Measurements from ENCODE around the gene ROBO3. TPM values are rescaled to one million over a fixed set of nuclear protein-coding genes. Genes with fewer than 3 reads are reported as not detected.
A peak's percentile ranks its signal among the peaks of the same experiment; 100 is the strongest.

The ROBO3 gene
- total RNA-seq, 1 donor from 2014 or later = 14.7 TPM

DNA sequence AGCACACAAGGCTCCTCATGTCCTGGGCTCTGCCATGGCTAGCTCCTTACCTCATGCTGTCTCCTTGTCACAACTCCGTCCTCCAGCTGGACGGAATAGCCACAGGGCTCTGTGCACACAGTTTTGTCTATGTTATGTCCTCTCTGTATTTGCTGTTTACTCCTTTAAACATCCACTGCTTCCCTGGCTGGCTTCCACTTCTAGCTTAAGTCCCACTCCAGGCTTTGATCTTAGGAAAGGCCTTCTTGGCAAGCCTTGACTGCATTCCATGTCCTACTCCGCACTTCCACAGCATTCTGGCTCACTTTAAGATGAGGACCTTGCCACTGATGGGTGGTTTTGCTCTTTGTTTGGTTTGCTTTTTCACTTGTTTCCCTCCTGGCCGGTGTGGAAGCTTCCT, 22.9 kb upstream of the ROBO3 start:
- DNase-seq (ENCODE audit: low read depth in 2 of 2) = no peak

DNA sequence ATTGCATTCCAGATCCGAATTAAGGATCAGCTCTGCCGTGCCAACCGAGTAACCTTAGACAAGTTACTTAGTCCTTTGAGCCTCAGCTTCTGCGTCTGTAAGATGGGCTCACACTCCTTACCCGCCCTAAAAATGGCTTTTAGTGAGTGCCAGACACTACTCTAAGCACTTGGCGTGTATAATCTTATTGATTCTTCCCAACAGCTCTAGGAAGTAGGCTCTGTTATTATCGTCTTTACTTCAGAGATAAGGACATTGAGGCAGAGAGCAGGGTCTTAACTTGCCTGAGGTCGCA, 21.7 kb upstream of the ROBO3 start:
- DNase-seq (ENCODE audit: low read depth in 2 of 2) = no peak

DNA sequence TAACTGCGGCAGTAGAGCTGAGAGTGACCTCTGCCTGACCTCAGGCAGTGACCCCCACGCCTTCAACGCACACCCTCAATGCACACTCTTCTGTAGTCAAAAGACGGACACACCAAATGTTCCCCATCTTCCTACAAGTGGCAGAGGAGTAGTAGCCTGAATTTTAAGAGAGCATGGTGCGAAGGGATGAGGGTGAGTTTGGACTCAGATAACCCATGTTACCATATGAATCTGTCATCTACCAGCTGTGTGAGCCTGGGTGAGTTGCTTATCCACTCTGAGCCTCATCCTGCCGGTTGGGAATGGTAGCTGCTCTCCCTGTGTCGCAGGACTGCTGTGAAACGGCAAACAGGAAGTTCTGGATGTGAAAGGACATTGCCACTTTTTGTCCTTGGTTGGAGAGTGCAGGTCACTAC, 20.6 kb upstream of the ROBO3 start:
- DNase-seq (ENCODE audit: low read depth in 2 of 2) = no peak

DNA sequence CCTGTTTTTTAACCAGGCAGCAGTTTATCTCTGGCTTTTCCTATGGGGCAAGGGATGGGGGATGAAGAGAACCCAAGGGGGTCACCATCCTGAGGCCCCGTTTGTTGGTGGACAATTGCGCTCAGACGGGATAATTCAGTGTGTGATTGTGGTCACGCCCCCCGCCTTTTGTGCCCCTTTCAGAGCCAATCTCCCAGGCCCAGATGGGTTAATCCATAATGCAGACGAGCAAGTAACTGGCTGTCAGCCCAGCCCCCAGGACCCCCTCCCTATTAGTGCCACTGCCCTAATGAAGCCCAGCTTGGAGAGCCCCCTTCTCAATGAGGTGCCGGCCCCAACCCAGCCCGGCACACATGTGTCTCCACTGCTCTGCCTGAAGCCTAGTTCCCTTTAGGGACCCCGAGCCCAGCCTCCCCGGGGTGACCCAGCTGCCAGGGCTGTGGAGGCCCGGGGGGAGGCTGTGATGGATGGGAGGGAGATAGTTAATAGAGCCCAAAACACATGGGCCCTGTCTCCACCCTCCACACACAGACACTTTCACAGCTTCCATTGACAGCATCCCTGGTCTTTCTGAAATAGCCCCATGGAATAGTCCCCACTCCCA, 19.1 kb upstream of the ROBO3 start:
- DNase-seq (ENCODE audit: low read depth in 2 of 2) = no peak

DNA sequence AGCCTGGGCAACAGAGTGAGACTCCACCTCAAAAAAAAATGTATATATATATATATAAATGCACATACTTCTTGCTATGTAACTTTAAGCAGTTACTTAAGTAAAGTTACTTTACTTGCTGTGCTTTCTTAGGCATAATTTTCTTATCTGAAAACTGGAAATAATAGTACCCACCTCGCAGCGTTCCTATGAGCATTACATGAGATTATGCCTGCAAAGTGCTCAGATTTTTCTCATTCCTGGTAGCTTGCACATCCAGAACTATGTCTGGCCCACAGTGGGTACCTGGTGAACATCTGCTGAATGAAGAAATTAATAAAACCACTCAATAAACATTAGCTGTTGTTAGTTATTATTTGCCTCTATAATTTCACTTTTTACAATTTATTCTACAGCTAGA, 6.1 kb upstream of the ROBO3 start:
- DNase-seq (ENCODE audit: low read depth in 2 of 2) = no peak

DNA sequence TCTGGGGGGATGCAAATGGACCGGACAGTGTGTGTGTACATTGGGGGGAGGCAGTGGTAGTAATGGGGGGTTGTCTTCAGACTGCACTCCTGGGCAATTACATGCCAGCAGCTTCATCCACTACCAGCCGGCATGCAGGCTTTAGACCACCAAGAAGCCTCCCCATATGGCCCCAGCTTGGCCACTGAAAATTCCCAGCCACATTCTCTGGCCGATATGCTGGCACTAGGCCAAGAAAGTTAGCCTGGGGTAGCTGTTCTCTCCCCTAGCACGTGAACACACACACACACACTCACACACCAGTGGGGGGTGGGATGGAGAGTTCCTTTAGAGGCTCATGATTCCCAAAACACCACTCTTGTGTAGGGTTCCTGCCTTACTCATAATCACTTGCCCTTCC, 3.6 kb upstream of the ROBO3 start:
- no peak for DNase-seq (ENCODE audit: low read depth in 2 of 2)

DNA sequence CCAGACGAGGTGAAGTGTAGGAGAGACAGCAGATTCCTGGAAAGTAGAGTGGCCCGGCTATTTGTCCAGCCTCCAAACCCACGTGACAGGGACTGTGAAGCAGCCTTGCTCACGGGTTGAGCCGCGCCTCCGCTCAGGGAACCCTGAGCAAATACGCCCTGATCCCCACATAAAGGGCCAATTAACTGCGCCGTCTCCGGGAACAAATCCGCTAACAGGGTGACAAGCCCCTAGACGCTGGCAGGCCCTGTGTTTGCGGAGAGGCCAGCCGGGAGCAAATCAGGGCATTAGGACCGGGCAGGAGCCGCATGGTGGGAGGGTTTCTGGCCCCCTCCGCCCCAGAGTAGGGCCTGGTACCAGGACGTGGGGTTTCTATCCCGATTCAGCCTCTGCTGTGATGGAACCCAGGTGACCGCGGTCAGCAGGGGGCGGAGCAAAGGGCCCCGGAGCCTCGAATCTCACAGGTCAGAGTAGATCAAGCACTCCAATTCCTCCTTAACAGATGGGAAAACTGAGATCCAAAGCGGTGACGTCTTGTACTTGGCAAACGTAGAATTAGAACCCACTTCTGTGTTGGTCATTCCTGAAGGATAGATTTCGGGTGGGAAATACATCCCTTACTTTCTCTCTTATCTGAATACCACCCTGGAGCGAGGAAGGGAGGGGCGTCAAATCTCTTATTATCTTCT, 2.0 kb upstream of the ROBO3 start:
- no peak for DNase-seq (ENCODE audit: low read depth in 2 of 2)

DNA sequence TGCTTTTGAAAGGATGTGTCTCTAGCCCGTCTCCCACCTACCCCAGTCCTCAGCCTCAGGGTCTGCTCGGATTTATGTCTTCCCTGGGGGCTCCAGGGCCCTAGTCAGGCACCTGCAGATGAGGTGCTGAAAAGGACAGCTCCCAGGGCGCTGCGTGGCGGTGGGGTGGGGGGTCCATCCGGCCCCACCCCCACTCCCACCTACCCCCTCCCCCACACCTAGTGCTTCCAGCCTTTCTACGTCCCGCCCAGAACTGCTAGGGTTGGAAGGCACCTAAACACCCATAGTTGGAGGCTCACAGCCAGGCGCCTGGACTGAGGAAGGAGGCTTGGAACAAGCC, 1.4 kb upstream of the ROBO3 start:
- DNase-seq (ENCODE audit: low read depth in 2 of 2) = no peak

DNA sequence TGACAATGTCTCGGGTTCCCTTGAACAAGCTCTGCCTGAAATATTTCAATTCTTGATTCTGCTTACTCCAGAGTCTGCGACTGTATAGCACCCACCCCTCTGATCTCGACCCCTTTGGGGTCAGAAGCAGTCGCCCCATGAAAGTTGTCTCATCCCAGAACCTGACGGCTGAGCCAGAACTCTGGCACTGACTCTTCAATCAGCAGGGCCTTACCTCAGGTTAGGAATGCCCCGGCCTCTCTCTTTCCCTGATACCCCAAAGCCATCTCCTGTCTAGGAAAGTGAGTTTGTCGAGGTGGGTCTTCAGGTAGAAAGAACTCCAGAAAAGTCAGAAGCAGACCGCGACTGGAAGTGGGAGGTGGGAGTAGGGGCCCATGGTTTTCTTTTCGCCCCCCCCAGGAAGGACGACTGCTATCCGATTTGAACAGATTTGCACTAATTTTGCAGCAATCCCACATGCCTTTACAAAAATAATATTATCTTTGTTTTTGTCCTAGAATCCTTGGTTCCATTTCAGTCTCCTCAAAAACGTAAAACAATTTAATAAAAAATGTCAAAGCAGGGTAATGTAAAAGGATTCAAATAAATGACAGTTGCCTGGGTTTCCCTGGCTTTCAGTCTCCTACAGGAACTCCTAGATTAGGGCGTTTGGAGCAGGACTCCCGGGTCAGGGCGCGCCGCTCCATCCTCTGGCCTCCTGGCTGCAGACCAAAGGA, 898 bp upstream of the ROBO3 start:
- DNase-seq (ENCODE audit: low read depth in 2 of 2) = no peak

DNA sequence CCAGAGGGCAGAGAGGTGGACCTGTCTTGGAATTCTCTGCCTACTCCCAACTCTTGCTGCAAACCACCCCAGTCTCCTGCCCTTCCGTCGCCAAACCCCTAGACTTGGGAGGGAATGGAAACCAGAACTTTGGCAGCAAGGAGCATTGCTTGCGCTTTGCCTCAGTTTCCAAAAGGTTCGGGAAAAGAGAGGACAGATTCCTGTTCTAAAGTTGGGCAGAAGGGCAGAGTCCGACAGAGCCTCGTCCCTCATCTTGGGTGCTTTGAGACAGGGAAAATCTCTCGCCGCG, 396 bp upstream of the ROBO3 start:
- no peak for DNase-seq (ENCODE audit: low read depth in 2 of 2)

DNA sequence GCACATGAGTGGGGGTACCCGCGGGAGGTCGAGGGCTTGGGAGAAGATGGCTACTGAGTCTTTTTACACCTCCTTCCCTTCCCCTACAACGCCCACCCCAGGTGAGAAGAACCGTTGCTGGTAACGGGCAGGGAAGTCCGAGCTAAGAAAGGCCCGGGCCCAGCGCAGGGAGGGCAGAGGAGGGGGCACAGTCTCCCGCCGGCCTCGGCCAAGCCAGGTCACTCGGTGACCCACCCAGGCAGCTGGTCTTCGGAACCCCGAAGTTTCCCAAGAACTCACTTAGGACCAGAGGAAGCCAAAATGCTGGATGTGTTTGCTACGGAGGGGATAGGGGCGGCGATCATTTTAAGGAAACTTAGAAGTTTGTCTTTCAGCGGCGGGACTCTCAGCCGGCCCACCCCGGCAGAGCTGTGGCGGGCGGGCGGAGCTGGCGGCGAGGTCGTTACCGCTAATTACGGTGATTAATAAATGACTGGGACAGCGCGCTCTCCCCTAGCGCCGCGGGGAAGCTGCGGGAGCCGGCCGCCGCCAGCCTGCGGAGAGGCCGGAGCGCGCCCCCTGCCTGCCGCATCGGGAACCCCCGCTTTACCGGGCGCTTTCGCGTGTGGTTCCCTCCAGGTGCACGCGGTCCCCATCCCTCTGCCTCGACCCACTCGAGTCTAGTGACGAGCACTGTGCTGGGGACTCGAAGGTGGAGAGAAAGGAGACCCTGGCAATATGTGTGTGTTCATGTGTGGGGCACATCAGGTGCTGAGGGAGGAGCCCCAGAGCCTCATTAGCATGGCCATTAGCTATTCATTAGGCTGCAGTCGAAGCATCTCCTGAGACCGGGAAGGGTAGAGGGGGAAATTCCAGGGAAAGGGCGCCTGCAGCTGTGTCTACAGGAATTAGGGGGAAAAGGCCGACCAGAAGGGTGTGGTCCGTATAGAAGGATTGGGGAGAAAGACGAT, 945 bp downstream of the ROBO3 start:
- peak; percentile 48 to 69 for DNase-seq (ENCODE audit: low read depth in 2 of 2)

DNA sequence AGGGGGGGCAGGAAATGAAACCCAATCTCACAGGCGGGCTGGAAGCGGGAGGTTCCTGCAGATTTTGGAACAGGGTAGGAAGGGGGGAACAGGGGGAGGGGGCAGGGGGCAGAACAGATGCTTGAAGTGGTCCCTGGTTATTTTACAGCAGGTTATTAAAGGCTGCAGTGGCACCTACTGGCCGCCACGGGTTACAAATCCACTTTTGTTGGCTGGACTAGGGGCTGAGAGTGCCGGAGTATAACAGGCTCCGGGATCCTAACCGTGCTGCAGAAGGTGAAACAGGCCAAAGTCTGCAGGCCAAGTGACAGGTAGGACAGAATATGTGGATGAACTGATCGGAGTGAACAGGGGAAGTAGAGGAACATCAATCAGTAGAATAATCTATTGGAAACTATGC, 2.5 kb downstream of the ROBO3 start:
- DNase-seq (ENCODE audit: low read depth in 2 of 2) = peak; percentile 56 to 70

DNA sequence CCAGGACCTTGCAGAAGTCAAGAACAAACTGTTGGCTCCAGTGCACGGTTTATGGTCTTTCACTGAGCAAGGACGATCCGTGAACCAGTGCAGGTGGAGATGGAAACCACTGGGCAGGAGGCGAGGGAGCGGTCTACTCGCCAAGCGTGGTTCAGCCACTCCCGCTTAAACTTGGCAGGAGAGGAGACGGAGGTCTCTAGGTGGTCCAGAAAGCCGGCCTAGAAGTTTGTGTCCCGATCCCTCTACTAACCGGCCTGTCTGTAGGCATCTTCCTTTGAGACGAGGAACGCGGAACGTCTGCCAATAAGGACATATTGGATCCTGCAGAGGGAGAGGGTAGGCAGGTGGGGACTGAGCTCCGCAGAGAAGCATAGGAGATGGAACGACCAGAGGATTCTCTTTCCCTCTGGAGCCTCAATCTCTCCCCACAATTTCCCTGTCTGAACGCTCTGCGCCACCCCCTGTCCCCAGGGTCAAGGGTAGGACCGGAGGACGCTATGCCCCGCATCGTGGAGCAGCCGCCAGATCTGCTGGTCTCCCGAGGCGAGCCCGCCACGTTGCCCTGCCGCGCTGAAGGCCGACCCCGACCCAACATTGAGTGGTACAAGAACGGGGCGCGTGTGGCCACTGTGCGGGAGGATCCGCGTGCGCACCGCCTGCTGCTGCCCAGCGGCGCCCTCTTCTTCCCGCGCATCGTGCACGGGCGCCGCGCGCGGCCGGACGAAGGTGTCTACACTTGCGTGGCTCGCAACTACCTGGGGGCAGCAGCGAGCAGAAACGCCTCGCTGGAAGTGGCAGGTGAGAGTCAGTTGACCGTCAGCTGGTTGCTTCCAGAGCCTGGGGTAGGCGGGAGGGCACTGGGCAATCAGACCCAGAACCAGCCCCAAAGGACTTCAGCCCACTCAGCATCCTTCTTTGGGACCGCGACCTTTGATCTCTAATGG, 3.4 kb downstream of the ROBO3 start:
- no peak for DNase-seq (ENCODE audit: low read depth in 2 of 2)

DNA sequence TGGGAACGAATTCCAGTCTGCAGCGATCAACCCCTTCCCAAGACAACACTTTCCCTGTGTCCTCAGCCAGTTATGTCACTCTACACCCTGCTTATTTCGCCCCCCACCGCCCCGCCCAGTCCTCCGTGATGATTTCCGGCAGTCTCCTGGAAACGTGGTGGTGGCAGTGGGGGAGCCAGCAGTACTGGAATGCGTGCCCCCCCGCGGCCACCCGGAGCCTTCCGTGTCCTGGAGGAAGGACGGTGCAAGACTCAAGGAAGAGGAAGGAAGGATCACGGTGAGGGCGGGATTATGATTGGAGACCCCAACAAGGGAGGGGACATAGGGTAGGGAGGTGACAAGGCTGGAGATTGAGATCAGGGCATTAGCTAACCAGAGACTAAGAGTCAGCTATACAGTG, 4.1 kb downstream of the ROBO3 start:
- DNase-seq (ENCODE audit: low read depth in 2 of 2) = no peak

DNA sequence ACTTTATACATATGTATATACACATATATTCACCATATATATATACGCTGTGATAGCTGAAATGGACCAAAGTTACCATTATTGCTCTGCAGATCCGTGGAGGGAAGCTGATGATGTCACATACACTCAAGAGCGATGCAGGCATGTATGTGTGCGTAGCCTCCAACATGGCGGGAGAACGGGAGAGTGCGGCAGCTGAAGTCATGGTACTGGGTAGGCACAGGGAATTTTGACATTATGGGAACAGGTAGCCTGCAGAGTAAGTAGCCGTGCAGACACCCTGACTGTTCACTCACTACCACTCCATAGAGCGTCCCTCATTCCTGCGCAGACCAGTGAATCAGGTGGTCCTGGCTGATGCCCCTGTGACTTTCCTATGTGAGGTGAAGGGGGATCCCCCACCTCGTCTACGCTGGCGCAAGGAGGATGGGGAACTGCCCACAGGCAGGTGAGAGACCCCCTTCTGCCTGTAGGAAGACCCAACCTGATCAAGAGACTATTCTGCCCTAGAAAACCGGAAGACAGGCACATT, 4.7 kb downstream of the ROBO3 start:
- no peak for DNase-seq (ENCODE audit: low read depth in 2 of 2)

DNA sequence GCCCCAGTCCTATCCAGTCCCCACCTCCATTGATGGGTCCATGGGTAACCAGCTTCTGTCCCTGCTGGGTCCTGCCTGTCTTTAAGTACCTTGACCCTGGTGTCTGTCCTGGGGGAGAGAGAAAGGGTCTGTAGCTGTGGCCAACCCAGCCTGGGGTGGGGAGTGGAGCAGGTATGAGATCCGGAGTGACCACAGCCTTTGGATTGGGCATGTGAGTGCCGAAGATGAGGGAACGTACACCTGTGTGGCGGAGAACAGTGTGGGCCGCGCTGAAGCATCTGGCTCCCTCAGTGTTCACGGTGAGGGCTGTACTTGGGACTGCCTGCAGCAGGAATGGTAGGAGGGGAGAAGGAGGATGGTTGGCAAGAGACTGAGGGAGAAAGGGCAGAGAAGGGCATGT, 5.2 kb downstream of the ROBO3 start:
- no peak for DNase-seq (ENCODE audit: low read depth in 2 of 2)

DNA sequence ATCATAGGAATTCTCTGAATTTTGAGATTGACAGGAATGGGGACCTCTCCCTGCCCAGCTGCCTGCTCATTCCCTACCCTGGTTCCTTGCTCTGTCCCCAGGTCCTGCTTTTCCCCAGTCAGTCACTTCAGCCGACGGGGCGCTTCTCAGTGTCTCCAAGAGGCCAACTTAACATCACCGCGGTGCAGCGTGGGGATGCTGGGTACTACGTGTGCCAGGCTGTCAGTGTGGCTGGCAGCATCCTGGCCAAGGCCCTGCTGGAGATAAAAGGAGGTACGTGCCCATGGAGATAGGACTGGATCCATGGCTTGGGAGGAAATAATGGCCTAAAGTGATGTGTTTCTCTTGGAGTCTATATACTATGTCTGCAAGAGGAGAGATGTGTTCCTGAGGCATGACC, 7.0 kb downstream of the ROBO3 start:
- no peak for DNase-seq (ENCODE audit: low read depth in 2 of 2)

DNA sequence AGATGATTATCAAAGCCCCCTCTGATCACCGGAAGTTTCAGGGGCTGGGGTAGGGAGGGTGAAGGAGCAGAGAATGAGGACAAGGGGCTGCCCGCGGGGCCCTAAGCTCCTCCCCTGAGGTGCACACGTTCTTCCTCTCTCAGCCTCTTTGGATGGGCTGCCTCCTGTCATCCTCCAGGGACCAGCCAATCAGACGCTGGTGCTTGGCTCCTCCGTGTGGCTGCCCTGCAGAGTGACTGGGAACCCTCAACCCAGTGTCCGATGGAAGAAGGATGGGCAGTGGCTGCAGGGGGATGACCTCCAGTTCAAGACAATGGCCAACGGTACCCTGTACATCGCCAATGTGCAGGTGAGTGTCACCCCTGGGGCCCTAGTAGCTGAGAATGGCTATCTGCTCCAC, 7.5 kb downstream of the ROBO3 start:
- no peak for DNase-seq (ENCODE audit: low read depth in 2 of 2)

DNA sequence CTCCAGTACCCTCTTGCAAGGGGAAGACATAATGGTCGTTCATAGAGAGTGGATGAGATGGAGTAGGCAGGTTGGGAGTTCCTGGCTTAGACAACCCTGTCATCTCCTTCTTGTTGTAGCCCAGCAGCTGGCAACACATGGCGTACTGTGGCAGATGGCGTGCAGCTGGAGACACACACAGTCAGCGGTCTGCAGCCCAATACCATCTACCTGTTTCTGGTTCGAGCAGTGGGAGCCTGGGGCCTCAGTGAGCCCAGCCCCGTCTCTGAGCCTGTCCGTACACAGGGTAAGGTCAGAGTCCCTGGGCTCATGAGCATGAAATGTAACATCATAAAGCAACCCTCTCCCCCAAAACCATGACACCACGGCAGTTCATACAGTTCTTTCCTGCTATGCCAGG, 8.7 kb downstream of the ROBO3 start:
- DNase-seq (ENCODE audit: low read depth in 2 of 2) = no peak

DNA sequence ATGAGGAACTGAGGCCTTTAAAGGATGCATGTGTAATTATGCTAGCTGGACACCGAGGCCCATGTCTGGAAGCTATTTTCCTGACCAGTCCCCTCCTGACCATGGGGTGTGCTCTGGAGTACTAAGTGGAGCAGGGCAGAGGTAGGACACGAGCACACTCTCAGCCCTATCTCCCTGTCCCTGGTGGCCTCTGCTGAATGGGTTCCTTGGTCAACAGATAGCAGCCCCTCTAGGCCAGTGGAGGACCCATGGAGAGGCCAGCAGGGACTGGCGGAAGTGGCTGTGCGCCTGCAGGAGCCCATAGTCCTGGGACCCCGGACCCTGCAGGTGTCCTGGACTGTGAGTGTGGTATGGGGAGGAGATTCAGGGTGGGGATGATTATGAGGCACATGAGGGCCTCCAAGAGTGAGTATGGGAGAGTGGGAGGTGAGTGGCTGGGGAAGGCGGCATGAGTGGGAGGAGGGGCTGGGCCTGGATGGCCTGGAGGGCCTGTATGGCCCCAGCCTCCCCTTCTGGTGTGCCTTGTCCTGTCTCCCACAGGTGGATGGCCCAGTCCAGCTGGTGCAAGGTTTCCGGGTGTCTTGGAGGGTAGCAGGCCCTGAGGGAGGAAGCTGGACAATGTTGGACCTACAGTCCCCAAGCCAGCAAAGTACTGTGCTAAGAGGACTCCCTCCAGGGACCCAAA, 9.5 kb downstream of the ROBO3 start:
- no peak for DNase-seq (ENCODE audit: low read depth in 2 of 2)

DNA sequence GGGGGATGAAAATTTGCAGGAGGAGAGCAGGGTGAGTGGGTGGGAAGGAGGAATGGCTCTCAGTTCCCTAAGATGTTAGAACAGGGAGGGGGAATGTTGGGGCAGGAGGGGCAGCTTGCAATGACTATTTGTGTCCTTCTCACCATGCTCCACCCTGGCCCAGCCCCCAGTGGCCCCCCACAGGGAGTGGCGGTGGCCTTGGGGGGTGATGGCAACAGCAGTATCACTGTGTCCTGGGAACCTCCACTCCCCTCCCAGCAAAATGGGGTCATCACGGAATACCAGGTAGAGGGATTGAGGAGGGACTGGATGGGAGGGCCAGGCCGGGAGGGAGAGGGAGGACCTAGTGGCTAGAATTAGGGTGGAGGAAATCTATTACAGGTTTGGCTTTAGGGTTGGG, 10.2 kb downstream of the ROBO3 start:
- DNase-seq (ENCODE audit: low read depth in 2 of 2) = no peak
